ENCODE measurements around the gene KCNMB2.

The KCNMB2 gene

GRCh38 chr3:178806651-178807050 is 270.4 kb downstream of the KCNMB2 start:
- no peak for TF ChIP-seq CTCF (IDR thresholded peaks at IDR 0.05)

DNA sequence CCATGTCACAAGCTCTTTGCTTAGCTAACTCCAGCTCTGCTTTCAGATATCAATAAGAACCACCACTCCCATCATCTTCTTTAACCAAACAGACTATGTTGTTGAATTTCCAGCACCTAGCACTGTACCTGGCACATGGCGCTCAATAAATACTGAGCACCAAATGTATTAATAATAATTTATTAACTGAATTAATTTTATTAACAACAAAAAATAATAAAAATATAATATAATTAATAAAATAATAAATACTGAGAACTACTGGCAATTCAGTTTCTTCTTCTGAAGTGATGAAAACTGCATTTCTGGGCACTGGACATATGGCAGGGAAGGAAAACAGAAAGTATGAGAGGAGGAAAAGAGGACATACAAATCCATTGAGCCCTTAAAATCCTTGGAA is 271.5 kb downstream of the KCNMB2 start:
- TF ChIP-seq CTCF (IDR thresholded peaks at IDR 0.05), result no peak

DNA sequence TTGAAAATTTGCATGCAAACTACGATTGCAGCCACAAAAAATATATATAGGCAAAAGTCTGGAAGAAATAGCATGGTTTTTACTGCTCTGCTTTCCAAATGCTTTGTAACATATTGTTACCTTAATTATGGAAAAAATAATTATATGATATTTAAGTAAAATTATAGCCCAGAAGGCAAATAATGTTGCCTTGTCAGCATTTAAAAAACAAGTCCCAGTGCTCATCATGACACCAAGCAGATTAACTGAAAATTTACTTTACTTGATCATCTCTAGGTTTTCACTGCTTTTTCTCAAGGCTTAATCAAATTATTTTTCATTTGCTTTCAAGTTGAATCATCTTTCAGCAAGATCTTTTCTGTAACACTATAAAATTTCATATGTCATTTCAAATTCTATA is 272.5 kb downstream of the KCNMB2 start:
- no peak for TF ChIP-seq CTCF (IDR thresholded peaks at IDR 0.05)

GRCh38 chr3:178810181-178810580 is 273.9 kb downstream of the KCNMB2 start:
- no peak for TF ChIP-seq CTCF (IDR thresholded peaks at IDR 0.05)

GRCh38 chr3:178822722-178823121 is 286.5 kb downstream of the KCNMB2 start:
- TF ChIP-seq CTCF (IDR thresholded peaks at IDR 0.05), result no peak

DNA sequence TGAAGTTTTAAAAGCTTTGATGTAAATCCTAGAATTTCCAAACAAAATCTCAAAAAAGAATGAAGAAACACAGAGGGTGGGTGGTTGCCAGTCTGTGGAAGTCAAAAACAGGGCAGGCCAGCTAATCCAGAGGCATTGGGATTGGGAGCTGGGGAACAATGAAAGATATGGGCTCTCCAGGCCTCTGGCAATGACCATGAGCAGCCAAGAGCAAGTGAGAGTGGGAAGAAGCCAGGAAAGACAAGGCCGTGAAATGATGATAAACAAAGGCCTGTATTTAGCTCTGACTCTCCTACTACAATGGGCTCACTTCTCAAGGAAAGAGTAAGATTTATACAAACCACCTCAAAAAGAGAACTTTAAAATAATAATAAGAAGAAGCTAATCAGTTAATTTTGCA is 286.9 kb downstream of the KCNMB2 start:
- TF ChIP-seq CTCF (IDR thresholded peaks at IDR 0.05), result no peak

DNA sequence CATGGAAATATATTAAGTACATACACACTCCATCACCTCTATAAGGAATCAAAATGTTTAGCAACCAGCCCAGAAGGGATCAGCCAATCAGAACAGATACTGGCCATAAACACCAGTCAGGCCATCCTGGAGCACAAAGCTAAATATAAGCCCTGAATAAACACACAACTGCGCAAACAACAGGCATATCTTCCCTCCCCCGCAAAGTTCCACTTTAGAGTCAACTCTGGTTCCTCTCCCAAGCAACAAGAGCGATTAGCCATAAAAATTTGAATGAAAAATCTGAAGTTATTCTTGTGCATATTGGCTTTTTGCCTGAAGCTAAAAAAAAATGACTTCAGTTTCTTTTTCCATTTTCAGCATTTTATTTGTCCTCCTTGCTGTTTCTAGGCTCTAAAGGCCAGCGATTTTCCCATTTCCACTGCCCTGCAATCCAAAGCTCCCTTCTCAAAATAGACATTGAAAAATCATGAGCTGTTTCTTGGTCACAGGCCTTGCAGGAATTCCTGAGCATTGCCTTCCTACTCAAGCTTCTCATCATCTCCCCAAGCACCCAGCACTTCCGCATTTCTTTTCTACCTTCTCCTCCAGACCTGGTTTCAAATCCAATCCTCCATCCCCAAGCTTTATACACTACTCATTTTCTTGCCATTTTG is 287.5 kb downstream of the KCNMB2 start:
- no peak for TF ChIP-seq CTCF (IDR thresholded peaks at IDR 0.05)
